ENCODE results near the gene ATP6V1C2. TPM values are rescaled to one million over a fixed set of nuclear protein-coding genes. Genes with fewer than 3 reads are reported as not detected.

The ATP6V1C2 gene
- total and polyA plus RNA-seq, 2 donors (not counting 3 experiments of a cell fraction or from before 2014, with no cell fraction given) = 0.03 to 0.13 TPM

DNA sequence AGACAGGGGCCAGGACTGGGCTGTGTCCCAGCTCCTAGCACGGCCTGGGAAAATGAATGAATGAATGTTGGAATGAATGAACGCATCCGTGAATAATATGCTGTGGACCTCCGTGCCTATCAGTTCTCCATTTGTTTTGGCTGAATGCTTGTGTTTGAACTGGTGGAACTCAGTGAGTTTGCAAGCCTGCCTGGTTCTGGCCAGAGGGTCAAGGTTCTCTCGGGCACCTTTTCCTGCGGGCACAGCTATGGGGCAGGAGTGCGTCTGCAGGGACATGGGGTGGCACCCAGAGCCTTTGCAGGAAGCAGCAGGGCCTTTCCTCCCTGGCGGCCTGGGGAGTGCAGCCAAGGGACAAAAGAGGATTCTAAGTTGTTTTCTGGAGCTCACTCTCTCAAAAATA is 108.8 kb downstream of the ATP6V1C2 start:
- H3K4me2 ChIP-seq (ENCODE audit: insufficient read depth, low read length) = no peak overlapping the region
- ChIA-PET POLR2A (no interaction called here), CTCF (interaction anchor here (0.7 to 11.3 kb wide), 8 partner anchors 10 to 754 kb away, joined by 3 to 738 read pairs (median 4); partner anchors contain the start of gene PDIA6)
- H3K27me3 ChIP-seq (ENCODE audit: control insufficient read depth in 2 of 2, insufficient read depth in 2 of 2, low read length in 2 of 2) = peaks cover 0 to 3% of the 10 kb centered on the region in 2 experiments
- H3K36me3 ChIP-seq (ENCODE audit: control insufficient read depth in 2 of 2, extremely low read depth in 1 of 2, insufficient read depth in 2 of 2, low read length in 2 of 2) = no peaks in the 10 kb centered on the region
- dilution Hi-C loops (cut with MboI; ENCODE audit: extremely low pct_ligation_motif_present, low sequenced_read_pairs) (no loop called here), intact Hi-C loops (cut with micrococcal nuclease) (loop anchor here (5.0 kb wide), 1 partner anchor 617 kb away; no protein-coding TSS in a partner anchor)
- no peaks in the 10 kb centered on the region for H4K20me1 ChIP-seq (replicated peaks; ENCODE audit: control insufficient read depth, extremely low read depth, insufficient read depth, low read length)
- H3K4me1 ChIP-seq (ENCODE audit: control insufficient read depth, extremely low read depth, insufficient read depth, low read length) = peaks cover 11% of the 10 kb centered on the region
- no peak for DNase-seq (ENCODE audit: low read depth, low spot score)
- no peak for TF ChIP-seq MYC (IDR thresholded peaks at IDR 0.05; ENCODE audit: low read depth, low read length)
- no peak for FAIRE-seq
- H3K9ac ChIP-seq (replicated peaks; ENCODE audit: extremely low read depth, insufficient read depth, low read length) = no peak overlapping the region
- H3K27ac ChIP-seq (ENCODE audit: insufficient read depth, low read depth, low read length) = no peak overlapping the region
- no peak overlapping the region for H2AFZ ChIP-seq (ENCODE audit: low read depth, low read length)
- no peaks in the 10 kb centered on the region for H3K79me2 ChIP-seq (ENCODE audit: control insufficient read depth, insufficient read depth, low read length)
- no peak overlapping the region for H3K4me3 ChIP-seq (replicated peaks in 1 of 3; ENCODE audit: insufficient read depth in 1 of 3, low read depth in 1 of 3, low read length in 3 of 3)
- no TSS peak for BruUV-seq (replicated peaks)
- H3K9me3 ChIP-seq (replicated peaks; ENCODE audit: control insufficient read depth, insufficient read depth, low read length) = no peaks in the 10 kb centered on the region
- no peaks in the 10 kb centered on the region for H3K9me1 ChIP-seq (replicated peaks; ENCODE audit: control insufficient read depth, extremely low read depth, insufficient read depth, low read length)

DNA sequence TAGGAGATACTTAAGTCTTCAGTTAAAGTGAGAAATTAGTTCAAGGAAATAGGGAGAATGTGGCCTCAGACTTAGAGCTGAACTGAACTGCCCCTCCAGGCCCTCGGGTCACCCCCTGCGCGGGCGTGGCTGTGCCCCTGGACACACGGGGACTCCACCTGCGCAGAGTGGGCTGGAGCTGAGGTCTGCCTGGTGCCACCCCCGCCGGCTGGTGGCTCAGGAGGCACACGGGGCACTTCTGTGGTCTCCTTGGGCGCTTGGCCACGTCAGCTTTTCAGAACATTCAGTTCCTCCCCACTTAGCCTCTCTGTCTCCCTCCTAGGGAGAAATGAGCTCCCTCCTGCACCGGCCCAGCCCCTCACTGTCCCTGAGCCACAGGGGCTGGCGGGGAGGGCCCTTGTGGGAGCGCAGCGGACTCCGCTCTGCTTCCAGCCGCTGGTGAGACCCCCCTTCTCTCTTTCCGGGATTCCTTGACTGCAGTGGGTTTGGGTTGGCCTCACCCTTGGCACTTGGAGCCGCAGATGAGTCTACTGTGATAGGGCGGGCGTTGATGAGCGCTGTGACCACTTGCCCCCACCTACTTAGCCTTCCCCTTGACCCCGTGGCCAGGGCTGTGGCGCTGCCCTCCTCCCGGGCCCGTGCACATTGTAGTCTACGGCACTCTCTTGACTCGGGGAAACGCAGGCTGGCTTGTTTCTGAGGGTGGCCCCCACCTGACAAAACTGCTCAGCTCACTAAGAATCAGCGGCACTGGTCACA is 109.4 kb downstream of the ATP6V1C2 start:
- H3K4me1 ChIP-seq (ENCODE audit: control insufficient read depth, extremely low read depth, insufficient read depth, low read length) = peaks cover 11% of the 10 kb centered on the region
- no peaks in the 10 kb centered on the region for H4K20me1 ChIP-seq (replicated peaks; ENCODE audit: control insufficient read depth, extremely low read depth, insufficient read depth, low read length)
- H3K27me3 ChIP-seq (ENCODE audit: control insufficient read depth in 2 of 2, insufficient read depth in 2 of 2, low read length in 2 of 2) = peaks cover 0 to 3% of the 10 kb centered on the region in 2 experiments
- CTCF ChIA-PET = interaction anchor here (1.0 to 11.3 kb wide), 10 partner anchors 11 to 753 kb away, joined by 3 to 738 read pairs (median 7); partner anchors contain the start of gene PDIA6
- no peaks in the 10 kb centered on the region for H3K9me3 ChIP-seq (replicated peaks; ENCODE audit: control insufficient read depth, insufficient read depth, low read length)
- H3K9me1 ChIP-seq (replicated peaks; ENCODE audit: control insufficient read depth, extremely low read depth, insufficient read depth, low read length) = no peaks in the 10 kb centered on the region
- FAIRE-seq (no peak), DNase-seq (ENCODE audit: low read depth, low spot score) (no peak)
- H3K27ac ChIP-seq (ENCODE audit: insufficient read depth, low read depth, low read length) = no peak overlapping the region
- POLR2A ChIA-PET = no interaction called here
- H3K4me2 ChIP-seq (ENCODE audit: insufficient read depth, low read length) = no peak overlapping the region
- no peak for TF ChIP-seq EZH2 (IDR thresholded peaks at IDR 0.05; ENCODE audit: borderline replicate concordance, low read depth, low read length, severe bottlenecking)
- no peak overlapping the region for H3K9ac ChIP-seq (replicated peaks; ENCODE audit: extremely low read depth, insufficient read depth, low read length)
- no peaks in the 10 kb centered on the region for H3K36me3 ChIP-seq (ENCODE audit: control insufficient read depth in 2 of 2, extremely low read depth in 1 of 2, insufficient read depth in 2 of 2, low read length in 2 of 2)
- dilution Hi-C loops (cut with MboI; ENCODE audit: extremely low pct_ligation_motif_present, low sequenced_read_pairs) (no loop called here), intact Hi-C loops (cut with micrococcal nuclease) (loop anchor here (5.0 kb wide), 1 partner anchor 616 kb away; no protein-coding TSS in a partner anchor)
- BruUV-seq (replicated peaks) = no TSS peak
- no peak overlapping the region for H2AFZ ChIP-seq (ENCODE audit: low read depth, low read length)
- no peaks in the 10 kb centered on the region for H3K79me2 ChIP-seq (ENCODE audit: control insufficient read depth, insufficient read depth, low read length)
- H3K4me3 ChIP-seq (replicated peaks in 1 of 3; ENCODE audit: insufficient read depth in 1 of 3, low read depth in 1 of 3, low read length in 3 of 3) = no peak overlapping the region

All from endothelial cell of umbilical vein (primary cell).